Adrenal gland (tissue), 12 donors: ENCODE measurements around the gene ETV5. TPM values are rescaled to one million over a fixed set of nuclear protein-coding genes. Genes with fewer than 3 reads are reported as not detected.
"Not testable (repeated sequence)": the region's sequence is repeated elsewhere in the genome, so short reads cannot be mapped to it uniquely, and the experiment has no call there.

ENCODE experiments used
- DNase-seq, 7 donors: peaks; one replicate each; pipeline ENCODE4 v3.0.0-alpha.2; 2019 to 2020
- H3K27ac ChIP-seq, 5 donors: fragments of 200-600 bp; sonication (generic) in 4 of 5; 1 replicate in 3 of 5; 2 replicates in 2 of 5; pipeline versions ENCODE4 v1.5.1 to v1.8.0; 2016 to 2020; ENCODE audit warnings: mild to moderate bottlenecking in 1 of 5
- H3K27me3 ChIP-seq: fragments of 200-600 bp; 2 replicates; pipeline ENCODE4 v1.8.0; 2021
- H3K36me3 ChIP-seq, 2 donors: fragments of 200-600 bp; replicated peaks in 1 of 2; 1 replicate in 1 of 2; 2 replicates in 1 of 2; pipeline versions ENCODE4 v1.5.1 to v1.8.0; 2018 to 2022
- H3K4me1 ChIP-seq, 2 donors: fragments of 200-600 bp; replicated peaks in 1 of 2; 1 replicate in 1 of 2; 2 replicates in 1 of 2; pipeline versions ENCODE4 v1.5.1 to v1.8.0; 2018 to 2021
- H3K4me3 ChIP-seq, 4 donors: fragments of 200-600 bp; sonication (generic) in 3 of 4; one replicate each; pipeline ENCODE4 v1.5.1; 2016 to 2018
- H3K9me3 ChIP-seq, 3 donors: fragments of 200-600 bp; sonication (generic) in 1 of 3; replicated peaks in 1 of 3; 1 replicate in 2 of 3; 2 replicates in 1 of 3; pipeline versions ENCODE4 v1.5.1 to v1.8.0; 2016 to 2021
- CTCF ChIP-seq, 6 experiments: fragments of 450-650 bp in 4 of 6; fragments of 200-600 bp in 2 of 6; sonication (generic) in 1 of 6; IDR thresholded peaks; 1 replicate in 5 of 6; 2 replicates in 1 of 6; pipeline versions ENCODE4 v1.5.1 to v1.8.0; 2016 to 2021; ENCODE audit warnings: antibody characterized with exemption in 6 of 6, mild to moderate bottlenecking in 2 of 6, moderate library complexity in 1 of 6
- POLR2A ChIP-seq, 2 donors: fragments of 450-650 bp; IDR thresholded peaks; one replicate each; pipeline ENCODE4 v1.6.1; 2017; ENCODE audit warnings: antibody characterized with exemption in 2 of 2, mild to moderate bottlenecking in 2 of 2, moderate library complexity in 1 of 2
- WGBS, 4 donors: extraction: QIAGEN DNeasy Blood & Tissue Kit in 2 of 4; methylation state at CpG; one replicate each; pipeline versions ENCODE4 v1.1.5 to v1.1.7; 2013 to 2017; 5-methylcytosine and 5-hydroxymethylcytosine counted together
- intact Hi-C, 2 donors: fragments of 100-400 bp; cut with DNase I; formaldehyde crosslinking; loops; one replicate each; pipeline versions ENCODE4 v1.14.1 to v1.15.0; 2022 to 2023
- polyA plus RNA-seq, 3 donors: library from polyadenylated mRNA; stranded (reverse); fragments of 200-250 nt in 2 of 3; fragments of 350-450 nt in 1 of 3; fragmentation: Illumina TruSeq in 1 of 3; extraction: RNeasy Lipid Tissue Mini Kit (QIAGEN cat#74804) in 1 of 3; gene quantifications; one replicate each; pipeline ENCODE4 v1.2.3, GENCODE V29; 2013 to 2014
- total RNA-seq, 9 donors: library from RNA; depleted of rRNA in 4 of 9; stranded (reverse); fragments of >200 nt in 4 of 9; fragments of 120-200 nt in 1 of 9; fragmentation: NEBNext Ultra II Directional in 1 of 9; extraction: Animal tissue kit (Norgen Biotek cat#: 25700) in 1 of 9; gene quantifications; one replicate each; pipeline versions ENCODE4 v1.1.0 to v1.2.4, GENCODE V29; 2013 to 2023
- donor health status: healthy with polysubstance abuse.
- donor health status: Bipolar disorder and iron deficiency.
- donor health status: DM: yes; HTN: yes; CAD: no.
- donor health status: DM: no; HTN: no; CAD: no.
- donor health status: DM: no; HTN: no; CAD: no.
- donor health status: DM: yes; HTN: yes; CAD: no.

ETV5 gene
- total and polyA plus RNA-seq, 12 donors, result 17.2 to 114 (median 63.3) TPM

DNA sequence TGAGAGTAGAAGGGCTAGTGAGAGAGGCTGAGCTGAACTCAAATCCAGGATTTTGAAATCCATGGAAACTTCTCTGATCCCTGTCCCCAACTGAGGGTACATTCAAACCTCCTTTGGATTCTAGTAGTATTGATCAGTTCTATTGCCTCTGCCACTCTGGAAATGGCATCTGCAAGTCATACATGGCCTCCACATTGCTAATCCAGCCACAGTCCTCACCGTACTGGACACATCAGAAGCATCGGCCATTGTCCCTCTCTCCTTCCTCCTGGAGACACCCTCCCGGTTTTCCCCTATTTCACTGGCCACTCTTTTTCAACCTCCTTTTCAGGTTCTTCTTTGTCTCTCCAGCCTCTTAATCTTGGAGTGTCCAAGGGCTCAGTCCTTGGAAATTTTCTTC lies 66.9 kb downstream of the ETV5 start:
- TF ChIP-seq CTCF (IDR thresholded peaks at IDR 0.05) (no peak), POLR2A (IDR thresholded peaks at IDR 0.05) (no peak)
- Histone ChIP-seq H3K27ac (no peak overlapping the region), H3K4me3 (no peak overlapping the region), H3K4me1 (no peaks in the 10 kb centered on the region), H3K9me3 (no peaks in the 10 kb centered on the region), H3K36me3 (peaks cover 0 to 8% of the 10 kb centered on the region in 2 donors), H3K27me3 (no peaks in the 10 kb centered on the region)
- intact Hi-C loops, result no loop called here
- WGBS, 4 donors, result 90 to 95% (median 92%) methylated on average over 3 of the region's 3 CpGs
- DNase-seq, result no peak

GRCh38 chr3:186038360-186038759 lies 70.5 kb downstream of the ETV5 start:
- DNase-seq, result no peak
- Histone ChIP-seq H3K9me3 (no peaks in the 10 kb centered on the region), H3K27me3 (no peaks in the 10 kb centered on the region), H3K27ac (no peak overlapping the region), H3K4me3 (no peak overlapping the region), H3K36me3 (no peaks in the 10 kb centered on the region), H3K4me1 (no peaks in the 10 kb centered on the region)
- intact Hi-C loops, result no loop called here
- TF ChIP-seq POLR2A (IDR thresholded peaks at IDR 0.05) (no peak), CTCF (IDR thresholded peaks at IDR 0.05) (no peak)
- WGBS, 4 donors, result 74 to 79% (median 76%) methylated on average over 3 to 4 of the region's 4 CpGs

GRCh38 chr3:186035277-186035676 lies 73.6 kb downstream of the ETV5 start:
- TF ChIP-seq CTCF (IDR thresholded peaks at IDR 0.05), result no peak
- no peak for TF ChIP-seq POLR2A (IDR thresholded peaks at IDR 0.05)
- 69 to 76% (median 71%) methylated on average over 4 of the region's 4 CpGs for WGBS, 4 donors
- no peak for DNase-seq
- Histone ChIP-seq H3K9me3 (no peaks in the 10 kb centered on the region), H3K27ac (no peak overlapping the region), H3K4me1 (no peaks in the 10 kb centered on the region), H3K36me3 (no peaks in the 10 kb centered on the region), H3K27me3 (no peaks in the 10 kb centered on the region), H3K4me3 (no peak overlapping the region)
- intact Hi-C loops, result no loop called here

DNA sequence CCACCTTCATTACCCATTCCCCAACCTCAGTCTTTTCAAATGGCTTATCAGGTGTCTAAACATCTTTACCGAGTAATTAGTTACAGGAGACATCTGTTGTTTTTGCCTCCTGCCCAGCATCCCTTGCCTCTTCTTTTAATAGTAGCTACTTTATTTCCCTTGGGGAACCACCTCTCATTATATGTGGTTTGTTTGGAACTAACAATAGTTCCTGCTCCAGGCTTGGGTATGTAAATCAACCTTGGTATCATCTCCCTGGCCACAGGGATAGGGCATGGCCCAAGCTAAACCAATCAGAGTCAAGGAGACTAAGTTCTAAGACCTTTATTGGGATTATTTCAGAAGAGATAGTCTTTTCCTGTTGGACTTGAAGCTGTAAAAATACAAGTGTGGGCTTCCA lies 76.6 kb downstream of the ETV5 start:
- intact Hi-C loops, result no loop called here
- H3K27me3 ChIP-seq, result no peaks in the 10 kb centered on the region
- H3K9me3 ChIP-seq, result no peaks in the 10 kb centered on the region
- H3K36me3 ChIP-seq, result no peaks in the 10 kb centered on the region
- no peak overlapping the region for H3K27ac ChIP-seq
- TF ChIP-seq CTCF (IDR thresholded peaks at IDR 0.05) (no peak), POLR2A (IDR thresholded peaks at IDR 0.05) (no peak)
- no peaks in the 10 kb centered on the region for H3K4me1 ChIP-seq
- DNase-seq, result no peak
- no peak overlapping the region for H3K4me3 ChIP-seq
- 82 to 93% (median 89%) methylated on average over 1 of the region's 1 CpG for WGBS, 4 donors

- DNase-seq, H3K36me3 ChIP-seq, H3K27me3 ChIP-seq, intact Hi-C loops, H3K4me1 ChIP-seq, H3K9me3 ChIP-seq, H3K4me3 ChIP-seq, H3K27ac ChIP-seq: not testable (repeated sequence)
- WGBS, 4 donors, result 83 to 92% (median 88%) methylated on average over 5 of the region's 5 CpGs
These were observed 82.9 kb downstream of the ETV5 start for GRCh38 chr3:186025993-186026392.
